GM10266 (cell line): ENCODE measurements around the gene PREX1.

ENCODE experiments used
- DNase-seq: peaks from one replicate; pipeline ENCODE4 v3.0.0; 2012; ENCODE audit errors: extremely low spot score
- TF ChIP-seq, protein P1 (sequence below): IDR thresholded peaks from 2 replicates; pipeline ENCODE4 v1.5.1; 2012; ENCODE audit warnings: mild to moderate bottlenecking, low read depth; ENCODE audit not compliant: control insufficient read depth, insufficient read depth; ENCODE audit errors: missing control alignments

The PREX1 gene

DNA sequence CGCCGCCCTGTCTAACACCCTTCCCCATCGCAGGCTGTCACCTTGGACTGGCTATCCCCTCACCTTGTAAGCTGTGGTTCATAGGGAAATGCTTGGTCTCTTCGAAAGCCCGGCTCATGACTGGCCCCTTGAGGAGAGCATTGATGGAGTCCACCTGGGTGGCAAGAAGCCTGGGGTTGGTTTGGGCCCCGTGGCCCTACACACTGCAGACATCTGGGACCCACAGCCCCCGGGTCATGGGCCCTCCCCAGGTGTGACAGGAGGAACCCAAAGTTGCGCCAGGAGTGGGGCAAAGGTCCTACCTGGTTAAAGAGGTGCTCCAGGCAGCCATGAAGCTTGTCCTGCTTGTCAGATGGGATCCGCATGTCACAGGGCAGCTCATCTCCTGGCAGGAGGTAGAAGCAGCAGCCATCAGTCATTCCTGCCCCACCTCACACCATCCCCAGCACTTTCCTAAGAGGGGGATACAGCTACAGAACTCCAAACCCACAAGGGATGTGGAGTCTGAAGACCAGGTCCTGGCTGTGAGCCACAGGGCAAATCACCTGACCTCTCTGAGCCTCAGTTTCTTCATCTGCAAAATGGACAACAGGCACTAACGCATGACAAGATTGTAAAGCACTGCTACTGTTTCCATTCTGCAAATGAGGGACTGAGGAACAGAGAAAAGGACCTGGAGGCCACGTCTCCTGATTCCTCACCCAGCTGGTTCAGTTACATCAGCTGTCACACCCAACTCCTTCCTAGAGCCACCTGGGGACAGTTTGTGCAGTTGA lies 185.5 kb downstream of the PREX1 start:
- TF ChIP-seq, protein P1, sequence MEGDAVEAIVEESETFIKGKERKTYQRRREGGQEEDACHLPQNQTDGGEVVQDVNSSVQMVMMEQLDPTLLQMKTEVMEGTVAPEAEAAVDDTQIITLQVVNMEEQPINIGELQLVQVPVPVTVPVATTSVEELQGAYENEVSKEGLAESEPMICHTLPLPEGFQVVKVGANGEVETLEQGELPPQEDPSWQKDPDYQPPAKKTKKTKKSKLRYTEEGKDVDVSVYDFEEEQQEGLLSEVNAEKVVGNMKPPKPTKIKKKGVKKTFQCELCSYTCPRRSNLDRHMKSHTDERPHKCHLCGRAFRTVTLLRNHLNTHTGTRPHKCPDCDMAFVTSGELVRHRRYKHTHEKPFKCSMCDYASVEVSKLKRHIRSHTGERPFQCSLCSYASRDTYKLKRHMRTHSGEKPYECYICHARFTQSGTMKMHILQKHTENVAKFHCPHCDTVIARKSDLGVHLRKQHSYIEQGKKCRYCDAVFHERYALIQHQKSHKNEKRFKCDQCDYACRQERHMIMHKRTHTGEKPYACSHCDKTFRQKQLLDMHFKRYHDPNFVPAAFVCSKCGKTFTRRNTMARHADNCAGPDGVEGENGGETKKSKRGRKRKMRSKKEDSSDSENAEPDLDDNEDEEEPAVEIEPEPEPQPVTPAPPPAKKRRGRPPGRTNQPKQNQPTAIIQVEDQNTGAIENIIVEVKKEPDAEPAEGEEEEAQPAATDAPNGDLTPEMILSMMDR: no peak
- DNase-seq: no peak

DNA sequence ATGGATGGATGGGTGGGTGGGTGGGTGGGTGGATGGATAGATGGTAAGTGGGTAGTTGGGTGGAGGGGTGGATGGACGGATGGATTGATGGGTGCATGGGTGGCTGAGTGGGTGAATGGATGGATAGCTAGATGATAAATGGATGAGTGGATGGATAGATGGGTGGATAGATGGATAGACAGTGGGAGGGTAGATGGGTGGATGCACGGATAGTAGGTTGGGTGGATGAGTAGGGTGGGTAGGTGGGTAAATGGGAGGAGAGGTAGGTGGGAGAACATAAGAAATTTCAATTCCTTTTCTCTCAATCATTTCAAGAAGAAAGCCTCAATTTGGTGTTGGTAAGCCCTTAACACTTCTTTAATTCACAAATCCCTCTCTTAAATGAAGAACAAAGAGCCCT lies 186.9 kb downstream of the PREX1 start:
- no peak for DNase-seq
- TF ChIP-seq, protein P1: no peak

DNA sequence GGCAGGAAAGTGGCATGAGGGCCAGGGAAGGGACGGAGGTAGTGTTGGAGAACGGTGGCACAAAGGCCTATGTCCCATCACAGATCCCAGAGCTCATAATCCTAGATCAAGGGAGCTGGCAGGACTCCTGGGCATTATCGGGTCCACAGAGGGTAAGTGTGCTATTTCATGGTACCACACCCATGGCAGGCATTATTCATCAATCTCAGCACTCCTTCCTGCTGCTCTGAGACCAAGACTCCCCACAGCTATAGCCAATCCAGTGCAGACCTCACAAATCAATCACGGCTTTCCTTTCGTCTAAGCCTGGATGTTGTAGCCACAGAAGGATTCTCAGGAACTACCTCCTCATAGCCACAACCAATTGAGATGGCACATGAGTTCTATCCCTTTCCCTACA lies 187.9 kb downstream of the PREX1 start:
- no peak for DNase-seq
- TF ChIP-seq, protein P1: no peak

DNA sequence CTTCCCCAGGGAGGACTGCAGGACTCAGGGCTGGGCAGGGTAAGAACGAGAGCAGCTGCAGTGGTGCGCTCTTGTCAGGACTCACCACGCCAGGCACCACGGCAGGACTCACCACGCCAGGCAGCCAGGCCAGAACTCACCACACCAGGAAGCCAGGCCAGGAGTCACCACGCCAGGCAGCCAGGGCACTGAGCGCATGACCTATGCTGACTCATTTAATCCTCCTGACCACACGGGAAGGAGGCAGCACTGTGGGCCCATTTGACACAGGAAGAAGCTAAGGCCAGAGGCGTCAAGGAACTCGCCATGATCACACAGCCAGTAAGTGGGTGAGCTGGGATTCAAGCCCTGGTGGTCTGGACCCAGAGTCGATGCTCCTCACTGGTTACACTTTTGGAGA lies 189.3 kb downstream of the PREX1 start:
- TF ChIP-seq, protein P1: no peak
- no peak for DNase-seq

DNA sequence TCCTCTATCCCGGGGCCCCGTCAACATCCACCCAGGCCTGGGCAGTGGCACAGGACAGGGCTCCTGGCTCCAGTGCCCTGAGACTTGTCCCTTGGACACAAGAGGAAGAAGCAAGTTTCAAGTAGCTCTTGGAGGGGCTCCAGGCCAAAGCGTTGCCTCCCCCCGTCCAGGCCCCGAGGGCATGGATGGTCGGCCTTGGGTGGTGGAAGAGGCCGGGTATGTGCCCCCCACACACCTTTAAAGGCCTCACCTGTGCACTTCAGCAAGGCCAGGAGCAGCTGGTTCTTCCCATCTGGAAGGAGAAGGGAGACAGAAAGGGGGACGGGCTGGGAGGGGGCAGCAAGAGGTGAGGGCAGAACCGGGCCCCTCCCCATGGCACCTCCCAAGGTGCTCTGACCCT lies 190.3 kb downstream of the PREX1 start:
- no peak for DNase-seq
- TF ChIP-seq, protein P1: no peak

DNA sequence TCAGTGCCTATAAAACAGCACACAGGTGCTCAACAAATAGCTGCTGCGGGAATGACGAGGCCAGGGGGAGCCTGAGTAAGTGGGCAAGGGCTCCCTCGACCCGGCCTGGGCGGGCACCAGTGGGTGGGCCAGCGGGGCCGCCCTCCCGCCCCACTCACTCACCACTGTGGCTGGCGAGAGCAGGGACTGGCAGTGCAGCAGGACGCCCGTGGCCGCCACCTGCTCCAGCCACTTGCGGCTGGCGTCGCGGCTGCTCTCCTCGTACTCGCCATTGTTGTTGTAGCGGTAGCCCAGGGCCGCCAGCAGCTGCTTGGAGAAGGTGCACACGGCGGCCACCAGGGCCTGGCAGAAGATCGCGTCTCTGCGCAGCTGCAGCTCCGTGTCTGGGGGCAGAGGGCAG lies 191.5 kb downstream of the PREX1 start:
- no peak for DNase-seq
- TF ChIP-seq, protein P1: no peak

DNA sequence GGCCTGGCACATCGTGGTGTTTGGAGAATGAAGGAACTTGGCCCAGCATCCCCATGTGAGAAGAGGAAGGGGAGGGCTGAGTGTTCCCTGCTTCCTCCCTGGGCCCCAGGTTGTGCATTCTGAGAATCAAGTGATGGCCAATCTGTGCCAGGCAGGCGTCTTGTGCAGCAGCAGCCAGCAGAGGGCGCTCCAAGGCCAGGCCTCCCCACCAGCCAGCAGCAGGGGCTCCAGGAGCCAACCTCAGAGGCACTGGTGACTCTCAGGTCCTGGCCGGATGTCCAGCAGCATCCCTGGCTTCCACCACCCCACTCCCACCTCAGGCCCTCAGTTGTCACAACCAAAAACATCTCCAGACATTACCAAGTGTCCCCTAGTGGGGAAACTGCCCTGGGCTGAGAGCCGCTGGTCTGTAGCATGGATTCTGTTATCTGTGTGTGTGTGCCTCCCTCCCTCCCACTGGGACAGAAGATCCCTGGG lies 192.0 kb downstream of the PREX1 start:
- TF ChIP-seq, protein P1: peak; percentile 89
- DNase-seq: peak; percentile 87
